HG03108 (cell line): Measurements from ENCODE around the gene GUCA2A.
"Not testable (repeated sequence)": the region's sequence is repeated elsewhere in the genome, so short reads cannot be mapped to it uniquely, and the experiment has no call there.

Experiments used
- ATAC-seq: cut with Tn5 transposase; IDR thresholded peaks from one replicate; pipeline ENCODE4 v1.9.1; 2021; ENCODE audit warnings: moderate library complexity; ENCODE audit not compliant: unreplicated experiment

GUCA2A gene, protein sequence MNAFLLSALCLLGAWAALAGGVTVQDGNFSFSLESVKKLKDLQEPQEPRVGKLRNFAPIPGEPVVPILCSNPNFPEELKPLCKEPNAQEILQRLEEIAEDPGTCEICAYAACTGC

DNA sequence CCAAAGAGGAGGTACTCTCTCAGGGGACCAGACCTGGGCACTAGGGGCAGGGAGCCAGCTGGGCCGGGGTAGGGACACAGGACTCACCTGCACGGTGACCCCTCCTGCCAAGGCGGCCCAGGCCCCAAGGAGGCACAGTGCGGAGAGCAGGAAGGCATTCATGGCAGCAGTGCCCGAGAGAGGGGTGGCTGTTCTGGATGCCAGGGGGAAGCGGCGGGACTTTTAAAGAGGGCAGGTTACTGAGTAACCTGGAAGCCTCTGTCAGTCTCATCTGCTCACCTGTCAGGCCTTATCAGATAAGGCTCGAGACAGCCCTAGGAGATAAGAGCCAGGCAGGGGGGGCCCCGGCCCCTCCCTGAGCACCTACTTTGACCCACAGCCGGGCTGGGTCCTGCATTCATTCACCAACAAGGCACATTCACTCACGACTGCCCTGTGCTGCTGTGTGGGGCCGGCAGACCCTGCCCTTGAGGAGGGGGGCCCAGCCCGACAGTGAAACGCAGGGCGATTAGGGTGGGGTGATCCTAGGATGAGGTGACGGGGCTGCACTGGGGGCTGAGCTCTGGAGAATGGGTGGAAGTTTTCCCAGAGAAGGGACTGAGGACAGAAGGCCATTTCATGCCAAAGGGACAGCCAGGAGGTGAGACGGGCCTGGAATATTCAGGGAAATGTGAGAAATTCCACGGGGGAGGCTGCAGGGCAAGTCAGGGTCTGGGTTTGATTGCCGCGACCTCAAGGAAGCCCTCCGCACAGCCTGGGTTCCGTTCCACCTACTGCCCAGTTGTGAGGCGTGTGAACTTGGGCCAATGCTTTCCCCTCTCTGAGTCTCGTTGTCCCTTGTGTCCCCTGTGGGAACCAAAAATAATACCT lies at the start of gene GUCA2A:
Gene GUCA2A (minus strand): TSS at position 195 of the 870 bp plus-strand sequence. CDS start 33 bp downstream, at position 162.
- ATAC-seq: no peak

DNA sequence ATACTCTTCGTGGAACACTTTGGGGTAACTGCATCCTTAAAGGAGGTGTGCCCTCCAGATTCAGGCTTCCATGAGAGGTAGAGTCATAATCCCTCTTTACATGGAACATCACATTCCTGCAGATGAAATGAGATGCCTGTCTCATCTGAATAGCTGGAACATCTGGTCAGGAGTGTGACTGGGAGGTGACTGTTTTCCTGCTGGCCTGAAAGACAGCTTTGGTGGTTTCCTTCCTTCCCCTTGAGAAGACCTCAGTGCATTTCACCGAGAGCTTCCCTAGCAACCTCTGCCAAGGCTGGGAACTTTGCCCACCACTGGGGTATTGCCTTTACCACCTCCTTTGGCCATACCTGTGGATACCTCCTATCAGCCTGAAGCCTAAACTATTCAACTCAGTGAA lies 46.7 kb upstream of the GUCA2A start:
- no peak for ATAC-seq

DNA sequence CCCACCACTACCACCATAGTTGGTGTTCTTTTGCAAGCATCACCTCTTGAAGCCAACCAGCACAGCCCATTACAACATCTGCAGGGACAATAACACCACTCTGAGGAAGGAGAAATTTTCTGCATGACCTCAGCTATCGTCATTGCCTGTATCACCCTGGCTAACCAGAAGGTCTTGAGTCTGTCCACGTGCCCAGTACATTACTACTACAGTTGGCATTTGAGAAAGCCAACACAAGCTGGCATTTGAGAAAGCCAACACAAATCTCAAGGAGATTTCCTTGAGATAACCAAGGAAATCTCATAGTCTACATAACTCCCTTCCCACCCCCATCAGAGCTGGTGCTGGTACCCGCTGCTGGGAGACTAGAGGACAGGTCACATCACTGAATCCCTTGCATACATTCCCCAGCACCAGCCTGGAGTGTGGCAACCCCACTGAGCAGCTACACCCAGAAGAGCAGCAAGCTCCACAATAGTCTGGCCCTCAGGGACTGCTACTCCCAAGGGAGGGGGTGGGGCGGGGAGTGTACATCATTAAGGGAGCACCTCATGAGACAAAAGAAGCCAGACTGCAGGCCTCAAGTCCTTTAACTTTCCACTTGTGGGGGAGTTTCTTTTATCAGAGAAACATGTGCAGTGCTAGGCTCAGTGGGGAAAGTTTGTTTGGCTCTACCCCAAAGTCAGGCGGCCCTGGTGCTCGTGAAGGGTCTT lies 46.0 kb upstream of the GUCA2A start:
- ATAC-seq: no peak

DNA sequence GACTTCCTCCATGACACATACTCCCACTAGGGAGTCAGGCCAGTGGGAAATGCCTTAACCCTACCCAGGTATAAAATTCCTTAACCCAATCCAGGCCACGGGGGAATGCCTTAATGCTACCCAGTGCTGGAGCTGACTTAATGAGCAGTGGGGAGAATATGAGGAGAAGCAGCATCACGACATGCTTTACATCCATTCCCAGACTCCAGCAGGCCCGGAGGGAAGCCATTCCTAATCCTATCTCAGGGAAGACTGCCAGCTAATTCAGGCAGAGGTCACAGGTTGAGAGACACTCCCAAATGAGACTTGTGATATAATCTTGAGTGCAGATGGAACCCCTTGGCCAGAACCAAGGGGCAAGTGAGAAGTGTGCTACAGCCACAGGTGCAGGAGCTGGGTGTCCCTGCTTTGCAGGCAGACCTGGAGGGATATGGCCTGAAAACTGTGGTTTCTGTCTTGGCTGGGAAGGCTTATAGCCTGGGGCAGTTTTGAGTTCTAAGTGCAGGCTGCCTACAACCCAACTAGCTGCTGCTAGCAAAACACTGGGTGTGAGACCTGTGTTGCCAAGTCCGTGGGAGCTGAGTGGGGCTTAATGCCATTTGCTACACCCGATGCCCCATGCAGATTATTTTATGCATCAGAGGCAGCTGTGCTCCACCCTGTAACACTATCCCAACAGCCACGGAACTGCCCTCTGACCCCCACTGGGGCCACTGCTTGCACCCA lies 45.1 kb upstream of the GUCA2A start:
- ATAC-seq: no peak

DNA sequence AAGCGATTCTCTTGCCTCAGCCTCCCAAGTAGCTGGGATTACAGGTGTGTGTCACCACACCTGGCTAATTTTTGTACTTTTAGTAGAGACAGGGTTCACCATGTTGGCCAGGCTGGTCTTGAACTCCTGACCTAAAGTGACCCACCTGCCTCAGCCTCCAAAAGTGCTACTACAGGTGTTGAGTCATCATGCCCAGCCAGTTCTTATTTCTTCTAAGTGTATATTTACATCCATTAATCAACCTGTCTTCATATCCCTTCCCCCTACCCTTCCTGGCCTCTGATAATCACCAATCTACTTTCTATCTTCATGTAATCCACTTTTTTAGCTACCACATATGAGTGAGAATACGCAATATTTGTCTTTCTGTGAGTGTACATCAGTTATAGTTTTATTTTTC lies 42.4 kb upstream of the GUCA2A start:
- not testable (repeated sequence) for ATAC-seq

DNA sequence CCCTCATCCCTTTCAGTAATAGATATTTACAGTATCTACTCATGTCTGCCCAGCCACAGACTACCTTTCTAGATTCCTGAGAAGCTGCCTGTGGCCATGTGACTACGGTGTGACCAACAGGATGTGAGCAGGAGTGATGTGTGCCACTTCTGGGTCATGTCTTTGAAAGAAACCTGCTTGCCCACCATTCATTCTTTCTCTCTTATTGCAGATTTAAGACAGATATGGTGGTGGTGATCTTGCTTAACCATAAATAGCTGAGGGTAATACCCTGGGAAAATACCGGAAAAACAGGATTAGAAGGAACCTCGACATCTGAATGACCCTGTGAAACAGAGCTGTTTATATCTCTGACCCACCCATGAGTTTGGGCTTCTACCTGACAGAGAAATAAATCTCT lies 41.6 kb upstream of the GUCA2A start:
- no peak for ATAC-seq

DNA sequence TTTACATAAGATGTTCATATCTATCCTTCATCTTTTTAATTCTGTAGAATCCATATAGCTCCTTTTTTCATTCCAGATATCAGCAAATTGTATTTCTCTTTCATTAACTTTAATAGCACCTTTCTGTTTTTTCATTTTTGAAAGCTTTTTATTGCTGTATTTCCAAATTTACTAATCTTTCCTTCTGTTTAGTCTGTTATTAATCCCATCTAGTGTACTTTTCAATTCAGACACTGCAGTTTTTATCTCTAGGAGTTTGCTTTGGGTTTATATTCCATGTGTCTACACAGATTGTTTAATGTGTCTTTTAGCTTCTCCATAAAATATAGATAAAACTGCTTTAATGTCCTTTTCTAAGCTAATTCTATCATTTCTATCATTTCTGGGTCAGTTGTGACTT lies 37.4 kb upstream of the GUCA2A start:
- ATAC-seq: no peak

DNA sequence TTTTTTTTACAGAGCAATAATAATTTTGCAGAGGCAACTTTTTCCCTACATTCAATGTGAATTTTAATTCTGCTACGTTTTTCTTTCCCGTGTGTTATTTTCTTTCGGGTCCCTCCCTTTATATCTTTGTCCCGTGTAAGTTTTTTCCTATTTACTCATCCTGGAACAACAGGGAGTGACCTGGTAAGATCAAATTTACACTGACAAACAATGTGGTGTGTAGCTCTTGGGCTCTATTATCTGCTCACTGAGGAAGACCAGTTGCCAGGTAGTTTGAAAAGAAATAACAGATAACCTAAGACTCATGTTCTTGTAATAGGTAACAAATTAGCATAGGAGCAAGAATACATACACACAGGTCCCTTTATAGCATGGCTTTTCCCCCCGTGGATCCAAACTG lies 33.7 kb upstream of the GUCA2A start:
- no peak for ATAC-seq

DNA sequence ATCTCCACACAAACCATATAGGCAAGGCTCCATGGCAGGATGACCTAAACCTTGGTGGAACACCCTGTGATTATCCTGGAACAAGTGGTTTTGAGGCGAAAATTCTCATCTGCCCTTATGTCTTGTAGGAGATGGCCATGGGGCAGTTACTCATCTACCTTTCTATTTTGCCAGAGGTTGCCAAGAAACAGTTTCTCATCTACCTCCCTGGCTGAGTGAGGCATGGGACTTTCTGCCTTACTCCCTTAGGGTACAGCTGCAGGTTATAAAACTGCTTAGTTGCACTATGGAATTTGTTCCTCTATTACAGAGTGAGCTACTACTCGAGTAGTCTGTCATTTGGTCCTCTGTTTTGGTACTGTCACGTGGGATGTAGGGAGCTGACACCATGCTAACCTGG lies 31.3 kb upstream of the GUCA2A start:
- ATAC-seq: no peak

DNA sequence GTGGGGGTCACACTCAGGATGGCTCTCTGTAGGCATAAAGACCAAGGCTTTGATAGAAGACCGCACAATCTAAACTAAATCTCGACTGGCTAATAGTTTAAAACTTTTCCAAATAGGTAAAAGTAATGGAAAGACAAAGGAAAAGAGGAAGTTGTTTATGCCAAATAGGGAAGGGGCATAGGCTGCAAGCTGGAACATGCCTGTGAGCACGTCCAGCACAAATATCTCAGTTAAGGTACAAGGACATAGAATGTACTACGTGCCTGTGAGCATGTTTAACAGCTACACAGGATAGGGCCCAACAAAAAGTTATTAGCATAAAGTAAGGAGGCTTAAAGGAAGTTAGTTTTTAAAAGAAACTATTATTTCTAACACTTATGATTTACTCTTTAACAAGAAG lies 27.6 kb upstream of the GUCA2A start:
- ATAC-seq: no peak

DNA sequence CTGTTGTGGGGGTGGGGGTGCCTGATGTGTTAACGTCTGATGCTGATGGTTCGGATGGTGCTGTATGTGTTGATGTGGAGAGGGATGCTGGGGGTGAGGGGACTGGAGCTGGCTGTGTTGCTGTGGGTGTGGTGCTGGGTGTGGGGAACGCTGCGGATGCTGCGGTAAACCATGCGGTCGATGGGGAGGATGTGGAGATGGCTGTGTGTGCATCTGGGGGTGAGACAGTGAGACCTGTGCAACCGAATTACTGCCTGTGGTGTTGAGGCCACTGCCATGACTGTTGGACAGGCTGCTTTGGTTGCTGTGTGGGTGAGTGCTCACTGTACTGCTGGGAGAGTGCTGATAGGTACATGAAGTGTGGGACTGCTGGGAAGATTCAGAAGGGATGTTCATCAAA lies 26.8 kb upstream of the GUCA2A start:
- ATAC-seq: no peak

DNA sequence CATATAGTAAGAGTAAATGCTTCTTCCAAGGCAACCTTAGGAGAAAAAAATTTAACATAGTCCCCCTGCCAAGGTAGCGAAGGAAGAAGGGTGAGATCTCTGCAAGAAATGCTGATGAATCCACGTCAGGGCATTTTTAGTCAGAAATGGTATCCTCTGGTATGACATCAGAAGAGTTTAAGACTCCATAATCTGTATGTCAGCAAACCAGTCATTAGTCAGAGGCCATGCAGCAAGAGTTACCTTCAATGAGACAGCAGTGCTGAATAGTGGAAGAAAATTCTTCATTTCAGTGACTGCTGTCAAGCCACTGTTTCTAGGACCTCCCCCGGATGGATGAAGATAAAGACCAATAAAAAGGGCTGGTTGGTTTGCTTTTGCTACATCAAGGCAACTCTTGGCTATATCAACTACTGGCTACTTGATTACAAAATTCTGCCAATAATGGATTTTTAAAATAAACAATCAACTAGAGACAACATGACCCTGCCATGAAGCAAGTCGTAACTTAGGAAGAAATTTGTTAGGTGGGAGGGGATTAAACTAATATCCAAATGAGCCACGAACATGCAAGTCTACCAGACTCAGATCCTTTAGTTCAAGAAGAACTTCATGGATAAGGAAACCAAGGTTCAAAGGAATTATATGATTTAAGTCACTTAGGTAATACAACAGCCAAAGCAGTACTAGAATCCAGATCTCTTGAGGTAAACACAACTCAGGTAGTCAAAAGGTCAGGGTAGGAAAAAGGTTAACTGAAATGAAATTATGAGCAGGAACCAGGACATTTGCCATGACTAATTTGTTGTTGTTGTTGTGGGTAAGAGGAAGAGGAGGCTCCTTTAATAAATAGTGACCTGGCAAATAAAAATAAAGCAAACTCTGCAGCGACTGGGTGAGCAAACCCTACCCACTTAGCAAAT lies 25.6 kb upstream of the GUCA2A start:
- no peak for ATAC-seq

DNA sequence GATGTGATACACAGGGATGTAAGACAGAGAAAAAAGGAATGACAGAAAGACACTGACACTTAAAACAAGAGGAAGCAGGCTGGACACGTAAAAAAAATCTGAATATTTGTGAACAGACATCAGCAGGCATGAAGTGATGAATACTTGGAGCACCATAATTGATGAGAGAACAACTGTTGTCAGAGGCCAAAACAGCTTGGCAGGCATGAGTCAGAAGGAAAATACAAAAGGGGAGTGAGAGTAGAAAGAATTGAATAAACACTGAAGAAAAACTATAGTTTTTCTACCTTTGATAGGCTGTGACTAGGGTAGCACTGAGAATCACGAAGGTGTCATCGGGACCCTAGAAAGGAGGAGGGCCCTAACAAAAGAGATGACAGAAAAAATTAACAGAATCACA lies 21.6 kb upstream of the GUCA2A start:
- no peak for ATAC-seq

DNA sequence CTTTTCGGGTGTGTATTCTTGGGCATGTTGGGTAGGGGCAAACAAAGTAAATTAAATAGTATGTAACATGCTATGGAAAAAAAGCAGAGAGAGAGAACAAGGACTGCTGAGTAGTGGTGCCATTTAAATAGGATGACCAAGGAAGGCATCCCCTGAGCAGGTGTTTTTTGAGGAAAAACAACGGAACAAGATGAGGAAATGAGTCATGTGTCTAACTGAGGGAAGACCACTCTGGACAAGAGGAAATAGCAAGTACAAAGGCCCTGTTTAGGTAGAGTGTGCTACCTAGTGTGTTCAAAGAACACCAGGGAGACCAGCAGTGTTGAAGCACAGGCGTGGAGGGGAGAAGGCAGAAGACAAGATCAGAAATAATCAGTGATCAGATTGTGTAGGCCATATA lies 20.1 kb upstream of the GUCA2A start:
- ATAC-seq: no peak

DNA sequence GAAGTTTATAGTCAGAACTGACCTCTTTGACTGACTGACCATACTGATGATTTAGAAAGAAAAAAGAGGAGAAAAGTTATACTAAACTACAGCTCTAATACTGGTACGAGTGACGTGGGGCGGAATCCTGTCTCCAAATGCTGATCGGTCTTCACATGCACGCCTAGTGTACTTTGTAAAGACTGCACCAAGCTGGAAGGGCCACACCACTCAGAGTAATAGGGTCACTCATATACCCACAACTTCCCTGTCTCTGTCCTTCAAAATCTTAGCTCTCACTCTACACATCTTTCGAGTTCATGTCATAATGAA lies 19.4 kb upstream of the GUCA2A start:
- no peak for ATAC-seq

DNA sequence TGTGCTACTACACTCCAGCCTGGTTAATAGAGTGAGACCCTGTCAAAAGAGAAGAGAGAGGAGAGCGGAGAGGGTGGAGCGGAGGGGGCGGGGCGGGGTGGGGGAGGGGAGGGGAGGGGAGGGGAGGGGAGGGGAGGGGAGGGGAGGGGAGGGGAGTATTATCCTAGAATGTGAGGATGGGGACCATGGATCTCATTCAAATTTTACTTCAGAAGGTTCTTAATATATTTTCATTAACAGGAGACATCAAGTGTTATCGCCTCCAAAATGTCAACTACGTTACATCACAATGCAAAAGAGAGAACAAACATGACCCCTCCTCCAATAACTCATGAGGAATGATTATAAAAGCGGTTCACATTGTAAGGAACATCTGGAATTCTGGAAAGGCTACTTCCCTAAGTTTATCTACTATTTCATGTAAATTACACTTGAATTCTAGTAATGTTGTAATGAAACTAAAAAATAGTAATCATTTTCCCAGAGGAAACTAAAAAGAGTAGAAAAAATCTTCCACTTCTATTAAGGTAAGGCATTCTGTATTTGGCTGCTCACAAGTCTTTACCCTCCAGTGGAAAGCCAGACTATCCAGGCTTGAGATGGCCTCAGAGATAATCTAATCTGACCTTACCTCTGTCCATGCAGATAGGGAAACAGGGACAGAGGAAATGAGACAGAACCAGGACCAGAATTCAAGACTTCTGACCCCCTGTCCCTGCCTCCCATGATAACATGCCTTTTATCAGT lies 18.8 kb upstream of the GUCA2A start:
- no peak for ATAC-seq

DNA sequence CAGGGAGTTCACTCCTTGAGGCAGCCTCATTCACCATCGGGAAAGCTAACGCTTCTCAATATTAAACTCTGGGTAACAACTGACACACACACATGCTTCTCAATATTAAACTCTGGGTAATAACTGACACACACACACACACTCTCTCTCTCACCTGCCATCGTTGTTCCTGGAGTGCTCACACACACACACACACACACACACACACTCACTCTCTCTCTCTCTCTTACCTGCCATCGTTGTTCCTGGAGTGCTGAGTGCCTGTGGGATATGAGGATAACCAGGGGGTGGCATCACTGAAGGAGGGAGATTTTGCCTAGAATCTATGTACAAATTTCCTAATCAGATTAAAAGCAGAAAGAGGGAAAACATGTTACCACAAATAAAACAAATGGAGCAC lies 17.1 kb upstream of the GUCA2A start:
- ATAC-seq: no peak

DNA sequence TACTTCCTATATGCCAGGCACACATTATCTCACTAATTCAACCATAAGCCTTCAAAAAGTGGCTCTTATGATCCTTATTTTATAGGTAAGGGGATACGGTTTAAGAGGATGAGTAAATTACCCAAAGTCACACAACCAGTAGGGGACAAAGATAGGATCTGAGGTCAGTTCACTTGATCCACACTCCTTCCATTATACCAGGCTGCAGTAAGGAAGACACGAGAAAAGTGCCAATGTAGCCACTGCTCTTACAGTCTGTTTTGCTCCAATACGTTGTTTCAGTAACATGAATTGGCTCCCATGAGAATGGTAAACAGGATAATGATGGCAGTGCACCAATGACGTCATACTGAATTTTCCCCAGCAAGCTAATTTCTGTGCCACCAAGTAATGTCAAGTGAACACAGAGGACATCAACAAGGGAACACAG lies 15.4 kb upstream of the GUCA2A start:
- ATAC-seq: no peak

DNA sequence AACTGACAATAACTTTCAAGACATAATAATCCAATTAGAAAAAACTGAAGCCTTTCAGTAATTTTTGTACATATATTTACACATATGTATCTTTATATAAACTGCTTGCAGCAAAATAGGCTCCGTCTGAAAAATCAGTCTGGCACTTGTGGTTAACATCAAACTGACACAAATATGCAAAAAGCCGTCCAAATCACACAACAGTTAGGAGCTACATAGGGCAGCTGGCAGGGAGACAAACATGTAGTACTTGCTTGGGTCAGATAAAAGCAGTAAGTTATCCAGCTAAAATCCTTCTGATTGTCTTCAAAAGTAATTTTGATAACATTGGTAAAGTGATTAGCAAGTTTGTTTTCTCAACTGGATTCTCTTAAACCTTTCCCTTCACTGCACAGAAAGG lies 14.7 kb upstream of the GUCA2A start:
- no peak for ATAC-seq

DNA sequence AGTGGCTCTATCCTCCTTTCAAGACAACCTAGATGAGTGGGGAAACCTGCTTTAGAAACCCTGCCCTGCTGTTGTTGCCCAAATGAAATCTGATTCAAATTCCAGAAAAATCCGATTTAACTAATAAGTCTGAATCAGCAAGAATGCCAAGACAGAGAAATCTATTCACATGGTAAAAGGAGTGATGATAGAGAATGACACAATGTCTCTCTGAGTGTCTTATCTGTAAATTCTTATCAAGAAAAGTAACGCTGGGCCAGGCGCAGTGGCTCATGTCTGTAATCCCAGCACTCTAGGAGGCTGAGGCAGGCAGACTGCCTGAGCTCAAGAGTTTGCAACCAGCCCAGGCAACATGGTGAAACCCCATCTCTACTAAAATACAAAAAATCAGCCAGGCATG lies 13.7 kb upstream of the GUCA2A start:
- no peak for ATAC-seq
